GM18867 (cell line): ENCODE measurements around the gene MCRS1.

ENCODE experiments used
- ATAC-seq: cut with Tn5 transposase; IDR thresholded peaks from one replicate; pipeline ENCODE4 v1.9.1; 2021; ENCODE audit warnings: mild to moderate bottlenecking, moderate library complexity; ENCODE audit not compliant: unreplicated experiment

Gene MCRS1

GRCh38 chr12:49583366-49584094, 15.6 kb upstream of the MCRS1 start:
- no peak for ATAC-seq

- ATAC-seq, result no peak
These were observed 14.9 kb upstream of the MCRS1 start for GRCh38 chr12:49582850-49583249.

GRCh38 chr12:49582201-49582600, 14.3 kb upstream of the MCRS1 start:
- ATAC-seq, result no peak

- peak; percentile 50 for ATAC-seq
These were observed 12.9 kb upstream of the MCRS1 start for GRCh38 chr12:49580572-49581535.

- ATAC-seq, result no peak
These were observed 10.7 kb upstream of the MCRS1 start for GRCh38 chr12:49578471-49579112.

- no peak for ATAC-seq
These were observed 9.8 kb upstream of the MCRS1 start for GRCh38 chr12:49577589-49578315.

GRCh38 chr12:49568442-49569162, 660 bp upstream of the MCRS1 start:
- peak; percentile 16 for ATAC-seq

GRCh38 chr12:49567302-49567610, 686 bp downstream of the MCRS1 start:
- peak; percentile 13 for ATAC-seq

- ATAC-seq, result no peak
These were observed 1.6 kb downstream of the MCRS1 start for GRCh38 chr12:49566361-49566760.

GRCh38 chr12:49565406-49566265, 2.3 kb downstream of the MCRS1 start:
- no peak for ATAC-seq

- ATAC-seq, result no peak
These were observed 3.1 kb downstream of the MCRS1 start for GRCh38 chr12:49564686-49565405.

GRCh38 chr12:49563951-49564685, 3.8 kb downstream of the MCRS1 start:
- ATAC-seq, result no peak

- no peak for ATAC-seq
These were observed 5.1 kb downstream of the MCRS1 start for GRCh38 chr12:49562831-49563230.

- no peak for ATAC-seq
These were observed 5.7 kb downstream of the MCRS1 start for GRCh38 chr12:49562233-49562632.

- ATAC-seq, result no peak
These were observed 7.2 kb downstream of the MCRS1 start for GRCh38 chr12:49560695-49561094.

GRCh38 chr12:49559011-49559675, 8.8 kb downstream of the MCRS1 start:
- no peak for ATAC-seq

- no peak for ATAC-seq
These were observed 9.4 kb downstream of the MCRS1 start for GRCh38 chr12:49558526-49558925.

GRCh38 chr12:49557917-49558215, 10.1 kb downstream of the MCRS1 start:
- no peak for ATAC-seq
